Kidney (tissue), 14 donors: ENCODE measurements around the gene PLEKHM3. TPM values are rescaled to one million over a fixed set of nuclear protein-coding genes. Genes with fewer than 3 reads are reported as not detected.

Source experiments
- DNase-seq, 5 donors: peaks; one replicate each; pipeline ENCODE4 v3.0.0-alpha.2; 2013 to 2020
- FAIRE-seq: peaks from 2 replicates; lab custom pipeline; 2012; peaks lifted over from hg19 to GRCh38; lab: Jason Lieb, UNC
- H3K27ac ChIP-seq, 2 donors: one replicate each; pipeline ENCODE4 v1.7.0; 2013; ENCODE audit warnings: low read depth in 2 of 2, low read length in 2 of 2, inconsistent platforms in 1 of 2
- H3K27me3 ChIP-seq: one replicate; pipeline ENCODE4 v1.7.1; 2013; ENCODE audit warnings: low read length, inconsistent platforms; ENCODE audit not compliant: control insufficient read depth, insufficient read depth
- H3K36me3 ChIP-seq, 3 donors: one replicate each; pipeline versions ENCODE4 v1.7.0 to v1.7.1; 2013; ENCODE audit warnings: low read length in 3 of 3, control low read depth in 1 of 3, inconsistent platforms in 1 of 3; ENCODE audit not compliant: insufficient read depth in 3 of 3, control insufficient read depth in 2 of 3
- H3K4me1 ChIP-seq, 3 donors: one replicate each; pipeline versions ENCODE4 v1.7.0 to v1.7.1; 2013; ENCODE audit warnings: low read length in 3 of 3, inconsistent platforms in 1 of 3, low read depth in 1 of 3; ENCODE audit not compliant: control insufficient read depth in 2 of 3, insufficient read depth in 2 of 3
- H3K4me3 ChIP-seq, 3 donors: one replicate each; pipeline versions ENCODE4 v1.7.0 to v1.8.1; 2013; ENCODE audit warnings: low read length in 3 of 3, control low read depth in 1 of 3, inconsistent platforms in 1 of 3
- H3K9ac ChIP-seq, 3 donors: one replicate each; pipeline versions ENCODE4 v1.7.0 to v1.7.1; 2013; ENCODE audit warnings: low read length in 3 of 3, control low read depth in 1 of 3, inconsistent platforms in 1 of 3
- H3K9me3 ChIP-seq, 3 donors: one replicate each; pipeline versions ENCODE4 v1.7.0 to v1.7.1; 2013; ENCODE audit warnings: low read length in 3 of 3, control low read depth in 1 of 3, inconsistent platforms in 1 of 3; ENCODE audit not compliant: control insufficient read depth in 2 of 3, insufficient read depth in 1 of 3
- intact Hi-C: fragments of 100-400 bp; cut with DNase I; formaldehyde crosslinking; loops from one replicate; pipeline ENCODE4 v1.11.1; 2022
- polyA plus RNA-seq: library from polyadenylated mRNA; stranded (reverse); fragments of 350-450 nt; fragmentation: Illumina TruSeq; extraction: RNeasy Lipid Tissue Mini Kit (QIAGEN cat#74804); gene quantifications from one replicate; pipeline ENCODE4 v1.2.3, GENCODE V29; 2014; ENCODE audit warnings: low read depth, low replicate concordance; ENCODE audit not compliant: insufficient read depth
- total RNA-seq: library from RNA; stranded (reverse); fragmentation: NEBNext Ultra II Directional; extraction: Animal tissue kit (Norgen Biotek cat#: 25700); gene quantifications from one replicate; pipeline ENCODE4 v1.2.1, GENCODE V29; 2021
- TF ChIP-seq, protein P1 (sequence below): IDR thresholded peaks from 3 replicates; pipeline ENCODE4 v1.5.1; 2012; ENCODE audit warnings: mild to moderate bottlenecking, moderate library complexity, borderline replicate concordance; ENCODE audit not compliant: insufficient read depth; ENCODE audit errors: extremely low read depth
- donor health status: control.
- donor health status: control.
- donor health status: control.
- donor health status: control.
- donor health status: control.
- donor health status: DM: yes; HTN: yes; CAD: no.
- donor health status: Normal renal cell carcinoma (clear cell type).

Gene PLEKHM3
- total and polyA plus RNA-seq, 2 donors from 2014 or later: 4.2 to 13.5 TPM

DNA sequence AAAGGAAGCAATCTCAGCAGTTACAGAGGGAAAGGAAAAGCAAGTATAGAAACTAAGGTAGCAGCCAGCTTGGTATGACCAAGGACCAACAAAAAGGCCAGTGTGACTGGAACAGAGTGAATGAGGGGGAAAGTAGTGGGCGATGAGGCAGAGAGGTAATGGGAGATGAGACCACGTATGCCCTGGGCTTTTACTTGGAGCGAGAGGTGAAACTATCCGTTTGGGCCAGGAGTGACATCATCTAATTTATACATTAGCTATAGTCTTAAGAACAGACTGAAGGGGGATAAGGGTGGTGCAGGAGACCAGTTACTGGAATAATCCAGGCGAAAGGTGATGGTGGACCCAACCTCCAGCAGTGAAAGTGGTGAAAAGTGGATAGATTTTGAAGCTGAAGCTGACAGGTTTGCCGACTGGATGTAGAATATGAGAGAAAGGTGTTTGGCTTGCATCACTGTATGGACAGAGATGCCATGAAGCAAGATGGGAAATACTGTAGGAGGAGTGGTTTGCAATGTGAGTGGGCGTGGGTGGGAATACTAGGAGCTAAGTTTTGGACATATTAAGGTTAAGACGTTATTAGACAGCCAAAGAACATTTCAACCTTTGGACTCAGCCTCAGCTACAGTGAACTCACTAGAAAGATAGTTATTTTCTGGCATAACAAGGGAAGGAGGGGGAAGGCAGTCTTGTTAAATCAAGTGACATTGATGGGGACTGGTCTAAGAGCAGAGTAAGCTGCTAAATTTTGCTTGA, 106.0 kb downstream of the PLEKHM3 start:
- Histone ChIP-seq H3K9ac (no peak overlapping the region), H3K4me3 (no peak overlapping the region), H3K36me3 (no peaks in the 10 kb centered on the region), H3K9me3 (no peaks in the 10 kb centered on the region), H3K27me3 (no peaks in the 10 kb centered on the region), H3K4me1 (peaks cover 2 to 11% (median 5%) of the 10 kb centered on the region in 3 donors), H3K27ac (peak overlapping the region; percentile 23 to 37)
- DNase-seq: peak in 1 of 5 donors; percentile 42
- no peak for FAIRE-seq
- intact Hi-C loops: no loop called here
- TF ChIP-seq, protein P1, sequence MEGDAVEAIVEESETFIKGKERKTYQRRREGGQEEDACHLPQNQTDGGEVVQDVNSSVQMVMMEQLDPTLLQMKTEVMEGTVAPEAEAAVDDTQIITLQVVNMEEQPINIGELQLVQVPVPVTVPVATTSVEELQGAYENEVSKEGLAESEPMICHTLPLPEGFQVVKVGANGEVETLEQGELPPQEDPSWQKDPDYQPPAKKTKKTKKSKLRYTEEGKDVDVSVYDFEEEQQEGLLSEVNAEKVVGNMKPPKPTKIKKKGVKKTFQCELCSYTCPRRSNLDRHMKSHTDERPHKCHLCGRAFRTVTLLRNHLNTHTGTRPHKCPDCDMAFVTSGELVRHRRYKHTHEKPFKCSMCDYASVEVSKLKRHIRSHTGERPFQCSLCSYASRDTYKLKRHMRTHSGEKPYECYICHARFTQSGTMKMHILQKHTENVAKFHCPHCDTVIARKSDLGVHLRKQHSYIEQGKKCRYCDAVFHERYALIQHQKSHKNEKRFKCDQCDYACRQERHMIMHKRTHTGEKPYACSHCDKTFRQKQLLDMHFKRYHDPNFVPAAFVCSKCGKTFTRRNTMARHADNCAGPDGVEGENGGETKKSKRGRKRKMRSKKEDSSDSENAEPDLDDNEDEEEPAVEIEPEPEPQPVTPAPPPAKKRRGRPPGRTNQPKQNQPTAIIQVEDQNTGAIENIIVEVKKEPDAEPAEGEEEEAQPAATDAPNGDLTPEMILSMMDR: no peak

DNA sequence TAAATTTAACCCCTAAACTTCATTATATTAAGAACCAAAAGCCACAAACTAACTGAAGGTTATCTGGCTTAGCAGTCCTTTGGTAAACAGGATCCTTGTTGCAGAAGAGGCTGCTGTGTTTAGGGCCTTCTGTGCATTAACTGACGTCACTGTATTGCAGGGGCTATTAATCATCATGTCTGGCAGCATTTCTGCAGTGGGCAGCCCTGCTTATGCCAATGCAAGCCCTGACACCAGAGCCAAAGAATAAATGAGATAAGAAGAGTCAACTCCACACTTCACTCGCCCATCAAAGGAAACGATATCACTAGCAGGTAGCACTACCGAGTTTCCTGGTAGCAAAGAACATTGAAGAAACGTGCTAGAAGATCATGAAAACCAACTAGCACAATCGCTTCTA, 110.6 kb downstream of the PLEKHM3 start:
- H3K27me3 ChIP-seq: no peaks in the 10 kb centered on the region
- no peak overlapping the region for H3K9ac ChIP-seq
- peaks cover 0 to 3% (median 0%) of the 10 kb centered on the region in 3 donors for H3K36me3 ChIP-seq
- DNase-seq (no peak), FAIRE-seq (no peak)
- H3K4me3 ChIP-seq: no peak overlapping the region
- TF ChIP-seq, protein P1: no peak
- H3K9me3 ChIP-seq: no peaks in the 10 kb centered on the region
- no peak overlapping the region for H3K27ac ChIP-seq
- intact Hi-C loops: no loop called here
- peaks cover 0 to 6% (median 5%) of the 10 kb centered on the region in 3 donors for H3K4me1 ChIP-seq

DNA sequence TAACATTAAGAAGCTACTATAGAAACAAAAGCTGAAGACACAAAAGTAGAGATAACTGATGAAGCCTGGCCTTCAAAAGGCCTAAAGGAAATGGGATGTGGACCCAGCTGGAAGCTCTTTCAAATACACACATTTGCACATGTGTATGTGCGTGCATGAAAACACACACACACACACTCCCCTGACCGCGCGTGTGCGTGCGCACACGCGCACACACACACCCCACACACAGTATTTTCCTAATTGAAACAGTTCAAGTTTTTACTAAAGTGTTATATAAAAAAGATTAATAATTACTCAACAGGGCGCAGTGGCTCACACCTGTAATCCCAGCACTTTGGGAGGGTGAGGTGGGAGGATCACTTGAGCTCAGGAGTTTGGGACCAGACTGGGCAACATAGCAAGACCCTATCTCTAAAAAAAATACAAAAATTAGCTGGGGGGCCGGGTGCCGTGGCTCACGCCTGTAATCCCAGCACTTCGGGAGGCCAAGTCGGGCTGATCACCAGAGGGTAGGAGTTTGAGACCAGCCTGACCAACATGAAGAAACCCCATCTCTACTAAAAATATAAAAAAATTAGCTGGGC, 111.5 kb downstream of the PLEKHM3 start:
- TF ChIP-seq, protein P1: no peak
- Histone ChIP-seq H3K9me3 (no peaks in the 10 kb centered on the region), H3K4me1 (no peaks in the 10 kb centered on the region), H3K36me3 (peaks cover 0 to 3% (median 0%) of the 10 kb centered on the region in 3 donors), H3K9ac (no peak overlapping the region), H3K27me3 (no peaks in the 10 kb centered on the region), H3K4me3 (no peak overlapping the region), H3K27ac (no peak overlapping the region)
- DNase-seq (no peak), FAIRE-seq (no peak)
- intact Hi-C loops: no loop called here
